ENCODE data around the gene ADGRL2. TPM values are rescaled to one million over a fixed set of nuclear protein-coding genes. Genes with fewer than 3 reads are reported as not detected.

Gene ADGRL2
- total RNA-seq, 1 experiment from 2014 or later, result 0.51 TPM

- no peaks in the 10 kb centered on the region for H3K79me2 ChIP-seq (ENCODE audit: low read length)
- no peaks in the 10 kb centered on the region for H3K36me3 ChIP-seq (ENCODE audit: low read depth, low read length)
- no peak overlapping the region for H3K27ac ChIP-seq (ENCODE audit: low read length)
- no peaks in the 10 kb centered on the region for H3F3A ChIP-seq (ENCODE audit: low read length, unreplicated experiment)
- H3K4me3 ChIP-seq (ENCODE audit: low read length), result no peak overlapping the region
- no peak overlapping the region for H3K4me2 ChIP-seq (ENCODE audit: low read length)
- intact Hi-C loops (cut with micrococcal nuclease), result no loop called here
- no peaks in the 10 kb centered on the region for H4K20me1 ChIP-seq (ENCODE audit: low read length)
- ChIA-PET CTCF (no interaction called here), POLR2A (ENCODE audit: unreplicated experiment) (interaction anchor here (0.6 kb wide), 1 partner anchor 49 kb away, joined by 15 read pairs; no protein-coding TSS in a partner anchor)
- H3K9me3 ChIP-seq (ENCODE audit: low read length), result no peaks in the 10 kb centered on the region
- H3K4me1 ChIP-seq (ENCODE audit: insufficient read depth, low read length), result no peaks in the 10 kb centered on the region
- no peaks in the 10 kb centered on the region for H3K9me2 ChIP-seq (replicated peaks; ENCODE audit: low read length)
- BruUV-seq (replicated peaks), result no TSS peak
- no peak overlapping the region for H2AFZ ChIP-seq (ENCODE audit: low read length)
- H3K27me3 ChIP-seq (ENCODE audit: low read length), result peaks cover 63% of the 10 kb centered on the region
- no peak for ATAC-seq
- no peak for TF ChIP-seq EZH2 (IDR thresholded peaks at IDR 0.05; ENCODE audit: low read length, unreplicated experiment)
- TF ChIP-seq CTCF (conservative IDR thresholded peaks at IDR 0.05; ENCODE audit: low read depth, low read length), result no peak
- no peak for TF ChIP-seq EZH2phosphoT487 (IDR thresholded peaks at IDR 0.05; ENCODE audit: borderline replicate concordance, low read length)
- DNase-seq, result no peak
- H3K9ac ChIP-seq (ENCODE audit: low read length), result no peak overlapping the region
These were observed 153.8 kb downstream of the ADGRL2 start for GRCh38 chr1:81954534-81955020.

GRCh38 chr1:81967951-81968350, 167.2 kb downstream of the ADGRL2 start:
- intact Hi-C loops (cut with micrococcal nuclease), result no loop called here
- no peaks in the 10 kb centered on the region for H3F3A ChIP-seq (ENCODE audit: low read length, unreplicated experiment)
- no peak overlapping the region for H2AFZ ChIP-seq (ENCODE audit: low read length)
- no peaks in the 10 kb centered on the region for H4K20me1 ChIP-seq (ENCODE audit: low read length)
- TF ChIP-seq CTCF (conservative IDR thresholded peaks at IDR 0.05; ENCODE audit: low read depth, low read length) (no peak), EZH2 (IDR thresholded peaks at IDR 0.05; ENCODE audit: low read length, unreplicated experiment) (no peak), EZH2phosphoT487 (IDR thresholded peaks at IDR 0.05; ENCODE audit: borderline replicate concordance, low read length) (no peak)
- H3K9me2 ChIP-seq (replicated peaks; ENCODE audit: low read length), result no peaks in the 10 kb centered on the region
- no peaks in the 10 kb centered on the region for H3K79me2 ChIP-seq (ENCODE audit: low read length)
- ATAC-seq, result no peak
- H3K4me1 ChIP-seq (ENCODE audit: insufficient read depth, low read length), result no peaks in the 10 kb centered on the region
- POLR2A ChIA-PET (ENCODE audit: unreplicated experiment), result no interaction called here
- H3K27me3 ChIP-seq (ENCODE audit: low read length), result peaks cover 56% of the 10 kb centered on the region
- no peak for DNase-seq
- no TSS peak for BruUV-seq (replicated peaks)
- no peaks in the 10 kb centered on the region for H3K36me3 ChIP-seq (ENCODE audit: low read depth, low read length)
- H3K4me3 ChIP-seq (ENCODE audit: low read length), result no peak overlapping the region
- H3K9ac ChIP-seq (ENCODE audit: low read length), result no peak overlapping the region
- no peaks in the 10 kb centered on the region for H3K9me3 ChIP-seq (ENCODE audit: low read length)
- CTCF ChIA-PET, result no interaction called here
- H3K27ac ChIP-seq (ENCODE audit: low read length), result no peak overlapping the region
- H3K4me2 ChIP-seq (ENCODE audit: low read length), result no peak overlapping the region

- no peaks in the 10 kb centered on the region for H3K9me3 ChIP-seq (ENCODE audit: low read length)
- no peak overlapping the region for H3K27ac ChIP-seq (ENCODE audit: low read length)
- H3K9ac ChIP-seq (ENCODE audit: low read length), result no peak overlapping the region
- no peaks in the 10 kb centered on the region for H3K36me3 ChIP-seq (ENCODE audit: low read depth, low read length)
- H3K4me1 ChIP-seq (ENCODE audit: insufficient read depth, low read length), result no peaks in the 10 kb centered on the region
- H3K27me3 ChIP-seq (ENCODE audit: low read length), result peaks cover 63% of the 10 kb centered on the region
- H3K79me2 ChIP-seq (ENCODE audit: low read length), result no peaks in the 10 kb centered on the region
- DNase-seq (no peak), ATAC-seq (no peak)
- no peaks in the 10 kb centered on the region for H3F3A ChIP-seq (ENCODE audit: low read length, unreplicated experiment)
- no peaks in the 10 kb centered on the region for H3K9me2 ChIP-seq (replicated peaks; ENCODE audit: low read length)
- no peak overlapping the region for H3K4me2 ChIP-seq (ENCODE audit: low read length)
- ChIA-PET CTCF (no interaction called here), POLR2A (ENCODE audit: unreplicated experiment) (no interaction called here)
- no peak overlapping the region for H3K4me3 ChIP-seq (ENCODE audit: low read length)
- no peak overlapping the region for H2AFZ ChIP-seq (ENCODE audit: low read length)
- TF ChIP-seq CTCF (conservative IDR thresholded peaks at IDR 0.05; ENCODE audit: low read depth, low read length), result no peak
- no peak for TF ChIP-seq EZH2phosphoT487 (IDR thresholded peaks at IDR 0.05; ENCODE audit: borderline replicate concordance, low read length)
- TF ChIP-seq EZH2 (IDR thresholded peaks at IDR 0.05; ENCODE audit: low read length, unreplicated experiment), result no peak
- no peaks in the 10 kb centered on the region for H4K20me1 ChIP-seq (ENCODE audit: low read length)
- intact Hi-C loops (cut with micrococcal nuclease), result no loop called here
- BruUV-seq (replicated peaks), result no TSS peak
These were observed 169.7 kb downstream of the ADGRL2 start for GRCh38 chr1:81970416-81970815.

Data from PC-3 (cell line).